Measurements from ENCODE around the gene HMGN2.

GRCh38 chr1:26477446-26478152 is 5.4 kb downstream of the HMGN2 start:
- TF ChIP-seq POLR2A (IDR thresholded peaks at IDR 0.05; ENCODE audit: low read depth, low read length), result no peak
- no peak for TF ChIP-seq TAF1 (IDR thresholded peaks at IDR 0.05; ENCODE audit: borderline replicate concordance, low read depth, low read length)
